ENCODE data around the gene CELF5. TPM values are rescaled to one million over a fixed set of nuclear protein-coding genes. Genes with fewer than 3 reads are reported as not detected.

Gene CELF5
- total and polyA plus RNA-seq, 10 of the 15 experiments (the other 5 are each of a cell fraction or from before 2014, with no cell fraction given), result 0.01 to 0.04 TPM; not detected in 8

DNA sequence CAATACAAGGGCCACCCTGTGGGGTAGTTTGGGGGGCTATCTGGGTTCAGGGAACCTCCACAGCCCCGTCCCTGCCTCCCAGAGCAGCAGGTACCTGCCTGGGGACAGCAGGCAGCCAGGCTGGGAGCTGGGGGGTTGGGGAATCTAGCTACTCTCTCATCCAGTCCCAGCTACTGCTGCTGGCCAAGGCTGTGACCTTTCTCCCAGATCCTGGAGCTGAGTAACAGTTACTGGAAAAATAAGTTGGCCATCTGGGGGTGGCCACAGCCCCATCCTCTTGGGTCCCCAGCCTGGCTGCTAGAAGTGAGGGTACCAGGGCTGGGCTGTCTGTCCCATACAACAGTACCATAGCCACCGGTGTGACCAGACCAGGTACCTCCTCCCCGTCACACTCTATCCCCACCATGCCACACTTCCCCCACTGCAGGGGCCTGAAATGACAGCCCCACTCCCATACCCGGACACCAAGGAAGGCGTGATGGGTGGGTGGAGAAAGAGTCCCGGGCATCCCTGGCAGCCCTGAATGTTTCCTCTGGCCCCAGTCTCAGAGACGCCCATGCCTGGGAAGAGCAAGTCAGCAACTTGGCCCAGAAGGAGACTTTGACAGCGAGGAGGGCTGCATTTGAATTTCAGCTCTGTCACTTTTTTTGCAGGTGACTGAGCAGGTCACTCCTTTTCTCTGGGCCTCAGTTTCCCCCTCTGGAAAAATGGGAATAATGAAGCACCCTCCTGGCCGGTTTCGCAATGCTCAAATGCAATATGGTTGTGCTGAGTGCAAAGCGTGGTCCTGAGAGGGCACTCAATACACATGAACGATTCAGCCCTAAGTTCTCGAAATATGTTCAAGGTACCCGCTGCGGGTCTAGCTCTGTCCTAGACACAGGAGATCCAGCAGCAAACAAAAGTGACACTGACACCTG, 111.2 kb downstream of the CELF5 start:
- Histone ChIP-seq H3K27me3 (replicated peaks in 1 of 2; ENCODE audit: control insufficient read depth in 2 of 2, insufficient read depth in 2 of 2, low read length in 1 of 2) (no peaks in the 10 kb centered on the region; a peak in 2 of 4 replicates), H3K4me1 (ENCODE audit: control insufficient read depth, insufficient read depth, low read length) (no peaks in the 10 kb centered on the region), H3K27ac (ENCODE audit: control insufficient read depth, insufficient read depth) (no peak overlapping the region), H2AFZ (ENCODE audit: control insufficient read depth, low read depth, low read length) (no peak overlapping the region), H3K9me3 (replicated peaks; ENCODE audit: control insufficient read depth, insufficient read depth, low read length) (no peaks in the 10 kb centered on the region; the same call in 2 of the 3 replicates), H3K79me2 (ENCODE audit: control insufficient read depth, insufficient read depth, low read length) (no peaks in the 10 kb centered on the region), H3K4me2 (ENCODE audit: control insufficient read depth, insufficient read depth) (no peak overlapping the region), H3K4me3 (no peak overlapping the region), H3K36me3 (ENCODE audit: control insufficient read depth in 2 of 2, insufficient read depth in 2 of 2, low read length in 1 of 2) (no peaks in the 10 kb centered on the region), H4K20me1 (ENCODE audit: control insufficient read depth, insufficient read depth) (no peaks in the 10 kb centered on the region), H3K9ac (ENCODE audit: control insufficient read depth, insufficient read depth, low read length) (no peak overlapping the region)
- TF ChIP-seq CHD1 (IDR thresholded peaks at IDR 0.05; ENCODE audit: low read depth, low read length) (no peak), ZZZ3 (IDR thresholded peaks at IDR 0.05; ENCODE audit: control insufficient read depth, insufficient read length, low read depth) (no peak), NR2C1 (IDR thresholded peaks at IDR 0.05) (no peak), HDAC6 (IDR thresholded peaks at IDR 0.05; ENCODE audit: unreplicated experiment) (no peak), STAT3 (IDR thresholded peaks at IDR 0.05; ENCODE audit: low read depth, low read length) (no peak), ZNF274 (IDR thresholded peaks at IDR 0.05; ENCODE audit: insufficient read depth, insufficient read length) (no peak), MYB (IDR thresholded peaks at IDR 0.05; ENCODE audit: borderline replicate concordance, low read depth, low read length) (no peak), TCF12 (IDR thresholded peaks at IDR 0.05; ENCODE audit: low read depth, low read length) (no peak), CREM (IDR thresholded peaks at IDR 0.05; ENCODE audit: low read depth) (no peak), NR2C2 (IDR thresholded peaks at IDR 0.05; ENCODE audit: borderline replicate concordance, control insufficient read depth, insufficient read length, low read depth) (no peak)
- TF ChIP-seq, protein P1, sequence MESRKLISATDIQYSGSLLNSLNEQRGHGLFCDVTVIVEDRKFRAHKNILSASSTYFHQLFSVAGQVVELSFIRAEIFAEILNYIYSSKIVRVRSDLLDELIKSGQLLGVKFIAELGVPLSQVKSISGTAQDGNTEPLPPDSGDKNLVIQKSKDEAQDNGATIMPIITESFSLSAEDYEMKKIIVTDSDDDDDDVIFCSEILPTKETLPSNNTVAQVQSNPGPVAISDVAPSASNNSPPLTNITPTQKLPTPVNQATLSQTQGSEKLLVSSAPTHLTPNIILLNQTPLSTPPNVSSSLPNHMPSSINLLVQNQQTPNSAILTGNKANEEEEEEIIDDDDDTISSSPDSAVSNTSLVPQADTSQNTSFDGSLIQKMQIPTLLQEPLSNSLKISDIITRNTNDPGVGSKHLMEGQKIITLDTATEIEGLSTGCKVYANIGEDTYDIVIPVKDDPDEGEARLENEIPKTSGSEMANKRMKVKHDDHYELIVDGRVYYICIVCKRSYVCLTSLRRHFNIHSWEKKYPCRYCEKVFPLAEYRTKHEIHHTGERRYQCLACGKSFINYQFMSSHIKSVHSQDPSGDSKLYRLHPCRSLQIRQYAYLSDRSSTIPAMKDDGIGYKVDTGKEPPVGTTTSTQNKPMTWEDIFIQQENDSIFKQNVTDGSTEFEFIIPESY (IDR thresholded peaks at IDR 0.05), result no peak
- no TSS peak for BruUV-seq (replicated peaks)
- 47% methylated on average over 15 of the region's 15 CpGs for WGBS (ENCODE audit: insufficient coverage, insufficient replicate concordance, low lambda C conversion rate, missing lambda C conversion rate)
- POLR2A ChIA-PET, result no interaction called here
- no peak for ATAC-seq
- SMC1A ChIA-PET (ENCODE audit: uncharacterized antibody, unreplicated experiment), result no interaction called here
- CTCF ChIA-PET, result no interaction called here
- in situ Hi-C loops (cut with MboI), result no loop called here
- intact Hi-C loops (cut with micrococcal nuclease; ENCODE audit: unreplicated experiment), result no loop called here
- FAIRE-seq, result no peak
- DNase-seq (ENCODE audit: low read depth, low spot score), result no peak
- RAD21 ChIA-PET (ENCODE audit: unreplicated experiment), result no interaction called here
